Measurements from ENCODE around the gene RREB1. TPM values are rescaled to one million over a fixed set of nuclear protein-coding genes. Genes with fewer than 3 reads are reported as not detected.

The RREB1 gene
- total and polyA plus RNA-seq, 7 experiments from 2014 or later = 4.2 to 56.7 (median 49.2) TPM

DNA sequence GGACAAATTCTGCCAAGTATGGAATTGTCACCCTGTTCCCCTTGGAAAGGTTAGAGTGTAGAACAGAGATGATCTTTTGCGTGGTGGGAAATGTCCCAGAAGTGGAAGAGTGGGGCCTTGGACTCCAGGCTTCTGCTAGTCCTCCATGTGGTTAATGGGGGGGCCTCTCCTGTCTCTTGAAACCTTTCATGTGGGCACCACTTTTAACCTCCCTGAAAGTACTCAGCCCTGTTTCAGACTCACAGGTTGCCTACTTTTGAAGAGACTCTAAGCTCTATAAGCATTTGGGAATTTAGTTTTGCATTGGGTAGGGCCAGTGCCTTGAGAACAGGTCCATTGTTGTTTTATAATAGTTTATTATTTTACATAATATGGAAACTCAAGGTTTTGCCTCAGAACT is 17.5 kb downstream of the RREB1 start:
- H3K4me1 ChIP-seq (ENCODE audit: control insufficient read depth in 2 of 2, insufficient read depth in 2 of 2, low read length in 2 of 2) = peaks cover 7 to 40% of the 10 kb centered on the region in 2 donors
- H3K36me3 ChIP-seq (ENCODE audit: control insufficient read depth in 2 of 3, insufficient read depth in 3 of 3, low read length in 3 of 3) = peaks cover 0 to 5% (median 0%) of the 10 kb centered on the region in 3 experiments
- Mint-ChIP-seq H3K4me3 (peak overlapping the region in 5 of 10 donors; percentile 24 to 45 (median 40)), H3K36me3 (peaks cover 3 to 32% (median 10%) of the 10 kb centered on the region in 5 donors), H3K9me3 (peaks cover 0 to 2% (median 0%) of the 10 kb centered on the region in 11 donors), H3K4me1 (peaks cover 55 to 86% (median 74%) of the 10 kb centered on the region in 7 donors), H3K27me3 (no peaks in the 10 kb centered on the region), H3K27ac (peak overlapping the region in 8 of 9 donors; percentile 11 to 92 (median 84))
- intact Hi-C loops (cut with micrococcal nuclease) = loop anchor here in 1 of 2 donors (1.0 kb wide), 1 partner anchor 10 kb away; no protein-coding TSS in a partner anchor
- POLR2A ChIA-PET = interaction anchor here (9.4 to 9.5 kb wide), 2 partner anchors 13 to 15 kb away, joined by 91 to 99 read pairs; partner anchors contain the start of gene RREB1
- DNase-seq (no peak), ATAC-seq (no peak)
- no peaks in the 10 kb centered on the region for H3K9me3 ChIP-seq (ENCODE audit: control insufficient read depth in 2 of 3, low read length in 3 of 3)
- CTCF ChIA-PET = no interaction called here
- no peak overlapping the region for H3K27ac ChIP-seq (ENCODE audit: low read depth, low read length)
- H3K27me3 ChIP-seq (ENCODE audit: control insufficient read depth in 2 of 2, insufficient read depth in 2 of 2, low read length in 2 of 2) = no peaks in the 10 kb centered on the region
- H3K4me3 ChIP-seq (ENCODE audit: low read length) = no peak overlapping the region

DNA sequence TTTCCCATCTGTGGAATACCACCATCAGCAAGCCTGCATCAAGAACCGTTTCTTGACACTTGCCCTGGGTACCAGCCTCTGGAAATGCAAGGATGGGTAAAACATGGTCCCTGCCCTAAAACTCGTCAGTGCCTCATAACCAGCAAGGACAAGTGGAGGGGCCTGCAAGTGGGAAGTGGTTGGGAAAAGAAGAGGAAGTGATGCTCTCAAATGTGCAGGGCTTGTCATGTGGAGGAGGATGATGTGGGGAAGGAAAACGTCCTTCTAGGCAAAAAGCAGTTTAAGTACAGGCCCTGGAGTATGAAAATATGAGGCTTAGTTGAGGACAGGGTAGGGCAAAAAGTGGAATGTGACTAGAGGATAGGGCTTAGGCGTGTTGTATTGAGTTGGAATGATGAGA is 19.0 kb downstream of the RREB1 start:
- ChIA-PET CTCF (no interaction called here), POLR2A (interaction anchor here (9.4 to 9.5 kb wide), 2 partner anchors 14 to 15 kb away, joined by 91 to 99 read pairs; partner anchors contain the start of gene RREB1)
- ATAC-seq (peak; percentile 31), DNase-seq (no peak)
- Mint-ChIP-seq H3K4me3 (peak overlapping the region in 4 of 10 donors; percentile 4 to 73 (median 63)), H3K9me3 (peaks cover 0 to 2% (median 0%) of the 10 kb centered on the region in 11 donors), H3K27me3 (no peaks in the 10 kb centered on the region), H3K4me1 (peaks cover 64 to 89% (median 78%) of the 10 kb centered on the region in 7 donors), H3K36me3 (peaks cover 3 to 29% (median 10%) of the 10 kb centered on the region in 5 donors), H3K27ac (peak overlapping the region in 8 of 9 donors; percentile 70 to 94 (median 88))
- no peak overlapping the region for H3K4me3 ChIP-seq (ENCODE audit: low read length)
- peak overlapping the region; percentile 4 for H3K27ac ChIP-seq (ENCODE audit: low read depth, low read length)
- peaks cover 7 to 41% of the 10 kb centered on the region in 2 donors for H3K4me1 ChIP-seq (ENCODE audit: control insufficient read depth in 2 of 2, insufficient read depth in 2 of 2, low read length in 2 of 2)
- no peaks in the 10 kb centered on the region for H3K27me3 ChIP-seq (ENCODE audit: control insufficient read depth in 2 of 2, insufficient read depth in 2 of 2, low read length in 2 of 2)
- no peaks in the 10 kb centered on the region for H3K9me3 ChIP-seq (ENCODE audit: control insufficient read depth in 2 of 3, low read length in 3 of 3)
- peaks cover 0 to 5% (median 0%) of the 10 kb centered on the region in 3 experiments for H3K36me3 ChIP-seq (ENCODE audit: control insufficient read depth in 2 of 3, insufficient read depth in 3 of 3, low read length in 3 of 3)
- intact Hi-C loops (cut with micrococcal nuclease) = no loop called here

DNA sequence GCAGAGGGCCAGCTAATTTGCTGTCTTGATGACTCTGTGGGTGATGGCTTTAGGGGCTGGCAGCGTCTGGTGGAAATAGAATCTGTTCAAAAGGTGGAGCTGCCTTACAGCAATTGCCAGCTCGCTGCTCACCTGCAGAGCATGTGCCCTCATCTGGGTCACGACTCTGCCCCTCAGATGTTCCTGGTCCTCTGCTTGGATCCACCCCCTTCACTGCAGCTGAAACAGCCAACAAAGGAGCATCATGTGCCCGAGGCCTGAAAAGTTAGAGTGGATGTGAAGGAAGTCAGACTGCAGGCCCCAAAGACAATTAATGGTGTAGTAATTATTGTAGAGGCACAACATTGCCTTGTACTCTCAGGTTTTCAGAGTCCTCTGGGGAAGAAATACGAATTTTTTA is 19.9 kb downstream of the RREB1 start:
- Histone ChIP-seq H3K9me3 (ENCODE audit: control insufficient read depth in 2 of 3, low read length in 3 of 3) (no peaks in the 10 kb centered on the region), H3K4me3 (ENCODE audit: low read length) (no peak overlapping the region), H3K27me3 (ENCODE audit: control insufficient read depth in 2 of 2, insufficient read depth in 2 of 2, low read length in 2 of 2) (no peaks in the 10 kb centered on the region), H3K27ac (ENCODE audit: low read depth, low read length) (peak overlapping the region; percentile 4), H3K4me1 (ENCODE audit: control insufficient read depth in 2 of 2, insufficient read depth in 2 of 2, low read length in 2 of 2) (peaks cover 7 to 47% of the 10 kb centered on the region in 2 donors), H3K36me3 (ENCODE audit: control insufficient read depth in 2 of 3, insufficient read depth in 3 of 3, low read length in 3 of 3) (peaks cover 0 to 5% (median 0%) of the 10 kb centered on the region in 3 experiments)
- ChIA-PET POLR2A (interaction anchor here (0.6 to 9.5 kb wide), 4 partner anchors 8 to 74 kb away, joined by 4 to 99 read pairs (median 48); partner anchors contain the start of gene RREB1), CTCF (interaction anchor here (1.2 to 2.3 kb wide), 4 partner anchors 8 to 19 kb away, joined by 3 to 13 read pairs (median 10); no protein-coding TSS in a partner anchor)
- Mint-ChIP-seq H3K4me3 (peak overlapping the region; percentile 34 to 82 (median 62)), H3K27ac (peak overlapping the region; percentile 55 to 94 (median 87)), H3K4me1 (peaks cover 68 to 91% (median 81%) of the 10 kb centered on the region in 7 donors), H3K27me3 (no peaks in the 10 kb centered on the region), H3K9me3 (peaks cover 0 to 2% (median 0%) of the 10 kb centered on the region in 11 donors), H3K36me3 (peaks cover 0 to 20% (median 10%) of the 10 kb centered on the region in 5 donors)
- no peak for DNase-seq
- ATAC-seq = no peak
- intact Hi-C loops (cut with micrococcal nuclease) = loop anchor here (1.0 to 2.0 kb wide), 3 partner anchors 10 to 17 kb away; no protein-coding TSS in a partner anchor

DNA sequence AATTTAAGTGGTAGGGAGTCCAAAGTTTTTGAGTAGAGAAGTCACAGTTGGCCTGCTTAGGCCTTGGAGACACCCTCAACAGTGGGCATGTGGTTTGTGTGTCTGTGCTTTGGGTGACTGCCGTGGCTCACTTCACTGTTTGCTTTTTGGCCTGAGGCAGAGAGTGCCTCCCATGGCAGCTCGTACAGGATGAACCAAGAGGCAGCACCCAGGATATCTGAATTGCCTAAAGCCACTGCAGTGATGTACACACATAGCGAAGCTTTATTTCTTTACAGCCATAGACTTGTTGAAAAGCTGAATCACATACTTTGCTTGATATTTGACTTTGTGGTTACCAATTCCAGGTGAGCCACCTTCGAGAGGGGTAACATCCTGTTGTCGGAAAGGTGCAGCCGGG is 21.6 kb downstream of the RREB1 start:
- POLR2A ChIA-PET = interaction anchor here (0.5 to 9.5 kb wide), 7 partner anchors 10 to 519 kb away, joined by 3 to 99 read pairs (median 5); partner anchors contain the start of gene RREB1
- H3K27me3 Mint-ChIP-seq = no peaks in the 10 kb centered on the region
- DNase-seq = peak in 2 of 9 donors; percentile 26 to 38
- Histone ChIP-seq H3K9me3 (ENCODE audit: control insufficient read depth in 2 of 3, low read length in 3 of 3) (no peaks in the 10 kb centered on the region), H3K27ac (ENCODE audit: low read depth, low read length) (peak overlapping the region; percentile 52), H3K27me3 (ENCODE audit: control insufficient read depth in 2 of 2, insufficient read depth in 2 of 2, low read length in 2 of 2) (no peaks in the 10 kb centered on the region), H3K4me3 (ENCODE audit: low read length) (no peak overlapping the region), H3K4me1 (ENCODE audit: control insufficient read depth in 2 of 2, insufficient read depth in 2 of 2, low read length in 2 of 2) (peaks cover 7 to 45% of the 10 kb centered on the region in 2 donors), H3K36me3 (ENCODE audit: control insufficient read depth in 2 of 3, insufficient read depth in 3 of 3, low read length in 3 of 3) (peaks cover 0 to 5% (median 0%) of the 10 kb centered on the region in 3 experiments)
- H3K4me3 Mint-ChIP-seq = peak overlapping the region; percentile 50 to 73 (median 68)
- ATAC-seq = peak; percentile 23
- peaks cover 0 to 2% (median 0%) of the 10 kb centered on the region in 11 donors for H3K9me3 Mint-ChIP-seq
- H3K27ac Mint-ChIP-seq = peak overlapping the region; percentile 65 to 94 (median 90)
- intact Hi-C loops (cut with micrococcal nuclease) = loop anchor here in 1 of 2 donors (1.0 to 2.0 kb wide), 2 partner anchors 8 to 15 kb away; no protein-coding TSS in a partner anchor
- CTCF ChIA-PET = interaction anchor here (0.5 to 2.3 kb wide), 4 partner anchors 10 to 36 kb away, joined by 3 to 13 read pairs (median 6); no protein-coding TSS in a partner anchor
- peaks cover 69 to 97% (median 92%) of the 10 kb centered on the region in 7 donors for H3K4me1 Mint-ChIP-seq
- H3K36me3 Mint-ChIP-seq = peaks cover 0 to 17% (median 10%) of the 10 kb centered on the region in 5 donors

DNA sequence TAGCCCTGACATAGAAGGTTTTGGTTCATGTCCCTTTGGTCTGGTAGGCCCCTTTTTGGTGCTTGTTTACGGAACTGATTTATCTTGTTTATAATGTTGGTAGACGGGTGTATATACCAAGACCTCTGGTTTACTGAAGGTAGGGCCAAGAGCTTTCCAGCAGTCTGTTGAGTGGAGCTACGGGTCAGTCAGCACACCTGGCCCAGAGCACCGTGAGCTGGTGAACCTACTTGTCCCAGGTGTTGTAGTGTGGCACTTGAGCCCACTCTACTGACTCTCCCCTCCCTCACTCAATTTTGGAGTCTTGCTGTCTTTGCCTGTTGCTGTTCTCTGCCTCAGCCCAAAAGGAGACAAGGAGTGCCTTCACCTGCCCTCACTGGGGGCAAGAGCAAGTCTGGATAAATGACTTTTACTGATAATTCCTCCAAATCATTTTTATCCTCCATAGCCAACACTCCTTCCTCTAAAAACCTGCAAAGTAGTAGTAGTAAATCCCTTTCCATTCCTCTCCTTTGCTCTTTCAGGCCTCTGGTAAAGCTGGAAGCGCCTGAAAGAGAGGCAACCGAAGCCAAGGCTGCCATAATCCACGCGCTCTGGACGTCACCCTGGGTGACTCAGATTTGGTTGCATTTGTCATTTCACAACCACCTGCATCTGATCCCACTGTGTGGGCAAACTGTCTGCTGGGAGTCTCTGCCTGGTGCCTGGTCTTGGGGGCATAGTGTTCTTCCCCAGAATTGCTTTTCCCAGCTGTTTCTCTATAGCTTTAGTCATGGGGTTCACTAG is 22.2 kb downstream of the RREB1 start:
- H3K9me3 ChIP-seq (ENCODE audit: control insufficient read depth in 2 of 3, low read length in 3 of 3) = no peaks in the 10 kb centered on the region
- no peak for DNase-seq
- CTCF ChIA-PET = interaction anchor here (2.3 kb wide), 1 partner anchor 10 kb away, joined by 13 read pairs; no protein-coding TSS in a partner anchor
- H3K36me3 ChIP-seq (ENCODE audit: control insufficient read depth in 2 of 3, insufficient read depth in 3 of 3, low read length in 3 of 3) = peaks cover 0 to 2% (median 0%) of the 10 kb centered on the region in 3 experiments
- Mint-ChIP-seq H3K36me3 (peaks cover 0 to 14% (median 10%) of the 10 kb centered on the region in 5 donors), H3K9me3 (peaks cover 0 to 2% (median 0%) of the 10 kb centered on the region in 11 donors), H3K27me3 (no peaks in the 10 kb centered on the region), H3K27ac (peak overlapping the region; percentile 51 to 94 (median 90)), H3K4me3 (peak overlapping the region in 9 of 10 donors; percentile 50 to 73 (median 68)), H3K4me1 (peaks cover 65 to 96% (median 89%) of the 10 kb centered on the region in 7 donors)
- ATAC-seq = peak; percentile 71
- peak overlapping the region; percentile 52 for H3K27ac ChIP-seq (ENCODE audit: low read depth, low read length)
- POLR2A ChIA-PET = interaction anchor here (0.6 to 9.5 kb wide), 5 partner anchors 11 to 519 kb away, joined by 3 to 99 read pairs (median 5); partner anchors contain the start of gene RREB1
- intact Hi-C loops (cut with micrococcal nuclease) = loop anchor here in 1 of 2 donors (1.0 to 10.0 kb wide), 3 partner anchors 7 to 1125 kb away; partner anchors contain the start of gene NRN1
- peaks cover 7 to 45% of the 10 kb centered on the region in 2 donors for H3K4me1 ChIP-seq (ENCODE audit: control insufficient read depth in 2 of 2, insufficient read depth in 2 of 2, low read length in 2 of 2)
- H3K27me3 ChIP-seq (ENCODE audit: control insufficient read depth in 2 of 2, insufficient read depth in 2 of 2, low read length in 2 of 2) = no peaks in the 10 kb centered on the region
- H3K4me3 ChIP-seq (ENCODE audit: low read length) = no peak overlapping the region

DNA sequence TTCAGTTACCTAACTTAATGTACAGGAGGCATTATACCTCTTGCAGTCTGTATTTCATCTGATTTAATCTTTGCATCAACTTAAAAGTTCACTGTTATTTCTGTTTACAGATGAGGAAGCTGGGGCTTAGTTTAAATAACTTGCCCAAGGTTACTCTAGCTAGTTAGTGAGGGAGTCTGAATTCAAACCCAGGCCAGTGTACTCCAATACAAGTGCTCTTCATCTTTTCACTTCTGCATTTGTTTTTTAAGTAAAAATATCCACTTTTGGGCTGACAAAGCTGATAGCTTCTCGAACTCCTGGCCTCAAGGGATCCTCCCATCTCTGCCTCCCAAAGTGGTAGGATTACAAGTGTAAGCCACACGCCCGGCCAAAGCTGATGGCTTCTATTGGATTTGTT is 23.6 kb downstream of the RREB1 start:
- H3K36me3 ChIP-seq (ENCODE audit: control insufficient read depth in 2 of 3, insufficient read depth in 3 of 3, low read length in 3 of 3) = no peaks in the 10 kb centered on the region
- DNase-seq (no peak), ATAC-seq (no peak)
- H3K27ac ChIP-seq (ENCODE audit: low read depth, low read length) = no peak overlapping the region
- H3K4me3 ChIP-seq (ENCODE audit: low read length) = no peak overlapping the region
- Mint-ChIP-seq H3K36me3 (peaks cover 0 to 7% (median 4%) of the 10 kb centered on the region in 5 donors), H3K27ac (peak overlapping the region in 6 of 9 donors; percentile 69 to 97 (median 77)), H3K4me3 (peak overlapping the region in 1 of 10 donors; percentile 34), H3K27me3 (no peaks in the 10 kb centered on the region), H3K9me3 (peaks cover 0 to 2% (median 0%) of the 10 kb centered on the region in 11 donors), H3K4me1 (peaks cover 58 to 96% (median 90%) of the 10 kb centered on the region in 7 donors)
- H3K27me3 ChIP-seq (ENCODE audit: control insufficient read depth in 2 of 2, insufficient read depth in 2 of 2, low read length in 2 of 2) = no peaks in the 10 kb centered on the region
- ChIA-PET CTCF (interaction anchor here (0.5 to 0.8 kb wide), 2 partner anchors 14 to 62 kb away, joined by 3 read pairs; no protein-coding TSS in a partner anchor), POLR2A (interaction anchor here (1.1 to 9.5 kb wide), 3 partner anchors 9 to 25 kb away, joined by 3 to 99 read pairs (median 91); partner anchors contain the start of gene RREB1)
- peaks cover 3 to 42% of the 10 kb centered on the region in 2 donors for H3K4me1 ChIP-seq (ENCODE audit: control insufficient read depth in 2 of 2, insufficient read depth in 2 of 2, low read length in 2 of 2)
- intact Hi-C loops (cut with micrococcal nuclease) = loop anchor here in 1 of 2 donors (10.0 kb wide), 1 partner anchor 1127 kb away; the partner anchor contains the start of gene NRN1
- H3K9me3 ChIP-seq (ENCODE audit: control insufficient read depth in 2 of 3, low read length in 3 of 3) = no peaks in the 10 kb centered on the region

All from naive thymus-derived CD4-positive, alpha-beta T cell (primary cell).